CD14-positive monocyte (primary cell): Measurements from ENCODE around the gene LRRC52. TPM values are rescaled to one million over a fixed set of nuclear protein-coding genes. Genes with fewer than 3 reads are reported as not detected.

Experiments
- DNase-seq, 3 donors: peaks; one replicate each; pipeline ENCODE4 v3.0.0-alpha.2; 2011 to 2022
- H2AFZ ChIP-seq: 2 replicates; pipeline ENCODE4 v1.6.0; 2012; ENCODE audit warnings: mild to moderate bottlenecking, low read depth, low read length, inconsistent platforms; ENCODE audit not compliant: insufficient read depth, poor library complexity, severe bottlenecking
- H3K27ac ChIP-seq, 2 donors: 1 replicate in 1 of 2; 2 replicates in 1 of 2; pipeline ENCODE4 v1.5.1; 2012 to 2013; ENCODE audit warnings: low read length in 2 of 2, control low read depth in 1 of 2, inconsistent platforms in 1 of 2, low read depth in 1 of 2, mild to moderate bottlenecking in 1 of 2
- H3K27me3 ChIP-seq, 2 donors: one replicate each; pipeline versions ENCODE4 v1.6.0 to v1.6.1; 2011 to 2013; ENCODE audit warnings: low read length in 2 of 2; ENCODE audit not compliant: control insufficient read depth in 2 of 2, insufficient read depth in 2 of 2
- H3K36me3 ChIP-seq, 2 donors: replicated peaks in 1 of 2; 1 replicate in 1 of 2; 2 replicates in 1 of 2; pipeline versions ENCODE4 v1.5.1 to v1.6.1; 2012 to 2013; ENCODE audit warnings: low read length in 2 of 2, control low read depth in 1 of 2, inconsistent platforms in 1 of 2, mild to moderate bottlenecking in 1 of 2; ENCODE audit not compliant: insufficient read depth in 2 of 2, control insufficient read depth in 1 of 2
- H3K4me1 ChIP-seq, 2 donors: 1 replicate in 1 of 2; 2 replicates in 1 of 2; pipeline versions ENCODE4 v1.5.1 to v1.6.1; 2012 to 2013; ENCODE audit warnings: low read length in 2 of 2, control low read depth in 1 of 2, inconsistent platforms in 1 of 2, mild to moderate bottlenecking in 1 of 2, moderate library complexity in 1 of 2; ENCODE audit not compliant: insufficient read depth in 2 of 2, control insufficient read depth in 1 of 2
- H3K4me2 ChIP-seq: replicated peaks from 2 replicates; pipeline ENCODE3; 2012; ENCODE audit warnings: low read length, moderate library complexity, mild to moderate bottlenecking; ENCODE audit not compliant: poor library complexity, severe bottlenecking; ENCODE audit errors: extremely low read depth
- H3K4me3 ChIP-seq, 3 experiments: fragments of 200-600 bp in 1 of 3; sonication (generic) in 1 of 3; replicated peaks in 1 of 3; 1 replicate in 2 of 3; 2 replicates in 1 of 3; pipeline ENCODE4 v1.5.1; 2011 to 2013; ENCODE audit warnings: low read length in 3 of 3, mild to moderate bottlenecking in 3 of 3, control low read depth in 2 of 3, low read depth in 2 of 3, inconsistent platforms in 1 of 3, moderate library complexity in 1 of 3
- H3K79me2 ChIP-seq: 2 replicates; pipeline ENCODE4 v1.6.0; 2012; ENCODE audit warnings: mild to moderate bottlenecking, control low read depth, inconsistent platforms, low read length, moderate library complexity; ENCODE audit not compliant: insufficient read depth
- H3K9ac ChIP-seq: 2 replicates; pipeline ENCODE4 v1.6.0; 2017; ENCODE audit warnings: low read length, mild to moderate bottlenecking; ENCODE audit not compliant: insufficient read depth, poor library complexity, severe bottlenecking
- H3K9me3 ChIP-seq, 2 donors: replicated peaks in 1 of 2; 1 replicate in 1 of 2; 2 replicates in 1 of 2; pipeline versions ENCODE4 v1.5.1 to v1.6.1; 2012 to 2013; ENCODE audit warnings: low read length in 2 of 2, control low read depth in 1 of 2; ENCODE audit not compliant: control insufficient read depth in 1 of 2, insufficient read depth in 1 of 2
- H4K20me1 ChIP-seq: 2 replicates; pipeline ENCODE4 v1.6.0; 2012; ENCODE audit warnings: mild to moderate bottlenecking, low read length, control low read depth, moderate library complexity; ENCODE audit not compliant: insufficient read depth
- H3K27ac Mint-ChIP-seq, 7 donors: one replicate each; pipeline ENCODE4 v1.8.0; 2020; ENCODE audit warnings: mild to moderate bottlenecking in 7 of 7, mixed read lengths in 7 of 7, moderate library complexity in 6 of 7, inconsistent platforms in 2 of 7
- H3K27me3 Mint-ChIP-seq, 3 donors: one replicate each; pipeline ENCODE4 v1.8.0; 2021 to 2022; ENCODE audit warnings: low read depth in 3 of 3, mild to moderate bottlenecking in 3 of 3, mixed read lengths in 3 of 3, moderate library complexity in 3 of 3, inconsistent platforms in 1 of 3
- H3K36me3 Mint-ChIP-seq, 2 donors: one replicate each; pipeline ENCODE4 v1.8.0; 2020; ENCODE audit warnings: mixed read lengths in 2 of 2, inconsistent platforms in 1 of 2, mild to moderate bottlenecking in 1 of 2
- H3K4me1 Mint-ChIP-seq: one replicate; pipeline ENCODE4 v1.8.0; 2020; ENCODE audit warnings: mild to moderate bottlenecking, mixed read lengths
- H3K4me3 Mint-ChIP-seq, 2 donors: one replicate each; pipeline ENCODE4 v1.8.0; 2020; ENCODE audit warnings: mild to moderate bottlenecking in 2 of 2, mixed read lengths in 2 of 2, moderate library complexity in 1 of 2
- H3K9me3 Mint-ChIP-seq, 7 donors: one replicate each; pipeline ENCODE4 v1.8.0; 2020 to 2022; ENCODE audit warnings: mixed read lengths in 7 of 7, mild to moderate bottlenecking in 6 of 7, moderate library complexity in 6 of 7, inconsistent platforms in 2 of 7
- WGBS: methylation state at CpG from one replicate; pipeline ENCODE4 v1.1.5; 2013; ENCODE audit warnings: missing lambda C conversion rate; ENCODE audit not compliant: insufficient coverage; 5-methylcytosine and 5-hydroxymethylcytosine counted together
- intact Hi-C, 2 donors: fragments of 100-400 bp; cut with micrococcal nuclease; formaldehyde crosslinking; loops; one replicate each; pipeline versions ENCODE4 v1.15.0 to v1.15.1; 2023
- polyA plus RNA-seq, 3 donors: library from polyadenylated mRNA; depleted of rRNA in 1 of 3; unstranded in 2 of 3; stranded (reverse) in 1 of 3; fragments of 300-500 nt in 2 of 3; fragments of >200 nt in 1 of 3; fragmentation: Illumina TruSeq in 2 of 3; gene quantifications; 1 replicate in 2 of 3; 2 replicates in 1 of 3; pipeline ENCODE4 v1.2.3, GENCODE V29; 2012 to 2021
- TF ChIP-seq, protein P1 (sequence below): fragments of 200-600 bp; IDR thresholded peaks from one replicate; pipeline ENCODE4 v1.8.0; 2022; ENCODE audit warnings: antibody characterized with exemption, mild to moderate bottlenecking

Gene LRRC52
- polyA plus RNA-seq, 3 donors: not detected

- H3K9ac ChIP-seq: no peak overlapping the region
- H3K4me2 ChIP-seq: no peak overlapping the region
- WGBS: 80% methylated on average over 1 of the region's 4 CpGs
- Mint-ChIP-seq H3K4me1 (peaks cover 14% of the 10 kb centered on the region), H3K27ac (peak overlapping the region in 2 of 7 donors; percentile 0 to 43), H3K36me3 (no peaks in the 10 kb centered on the region), H3K4me3 (peak overlapping the region in 1 of 2 donors; percentile 40), H3K9me3 (peaks cover 0 to 4% (median 0%) of the 10 kb centered on the region in 7 donors), H3K27me3 (peaks cover 22 to 30% (median 27%) of the 10 kb centered on the region in 3 donors)
- H3K79me2 ChIP-seq: no peaks in the 10 kb centered on the region
- H2AFZ ChIP-seq: no peak overlapping the region
- H3K4me3 ChIP-seq: no peak overlapping the region
- H4K20me1 ChIP-seq: no peaks in the 10 kb centered on the region
- peak; percentile 13 to 50 (median 34) for DNase-seq
- intact Hi-C loops: no loop called here
- TF ChIP-seq, protein P1, sequence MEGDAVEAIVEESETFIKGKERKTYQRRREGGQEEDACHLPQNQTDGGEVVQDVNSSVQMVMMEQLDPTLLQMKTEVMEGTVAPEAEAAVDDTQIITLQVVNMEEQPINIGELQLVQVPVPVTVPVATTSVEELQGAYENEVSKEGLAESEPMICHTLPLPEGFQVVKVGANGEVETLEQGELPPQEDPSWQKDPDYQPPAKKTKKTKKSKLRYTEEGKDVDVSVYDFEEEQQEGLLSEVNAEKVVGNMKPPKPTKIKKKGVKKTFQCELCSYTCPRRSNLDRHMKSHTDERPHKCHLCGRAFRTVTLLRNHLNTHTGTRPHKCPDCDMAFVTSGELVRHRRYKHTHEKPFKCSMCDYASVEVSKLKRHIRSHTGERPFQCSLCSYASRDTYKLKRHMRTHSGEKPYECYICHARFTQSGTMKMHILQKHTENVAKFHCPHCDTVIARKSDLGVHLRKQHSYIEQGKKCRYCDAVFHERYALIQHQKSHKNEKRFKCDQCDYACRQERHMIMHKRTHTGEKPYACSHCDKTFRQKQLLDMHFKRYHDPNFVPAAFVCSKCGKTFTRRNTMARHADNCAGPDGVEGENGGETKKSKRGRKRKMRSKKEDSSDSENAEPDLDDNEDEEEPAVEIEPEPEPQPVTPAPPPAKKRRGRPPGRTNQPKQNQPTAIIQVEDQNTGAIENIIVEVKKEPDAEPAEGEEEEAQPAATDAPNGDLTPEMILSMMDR: no peak
- H3K9me3 ChIP-seq: no peaks in the 10 kb centered on the region
- H3K4me1 ChIP-seq: peaks cover 16 to 20% of the 10 kb centered on the region in 2 donors
- peaks cover 6 to 16% of the 10 kb centered on the region in 2 donors for H3K27me3 ChIP-seq
- H3K27ac ChIP-seq: no peak overlapping the region
- H3K36me3 ChIP-seq: no peaks in the 10 kb centered on the region
Observed at GRCh38 chr1:165539306-165539705, 4.5 kb upstream of the LRRC52 start.

DNA sequence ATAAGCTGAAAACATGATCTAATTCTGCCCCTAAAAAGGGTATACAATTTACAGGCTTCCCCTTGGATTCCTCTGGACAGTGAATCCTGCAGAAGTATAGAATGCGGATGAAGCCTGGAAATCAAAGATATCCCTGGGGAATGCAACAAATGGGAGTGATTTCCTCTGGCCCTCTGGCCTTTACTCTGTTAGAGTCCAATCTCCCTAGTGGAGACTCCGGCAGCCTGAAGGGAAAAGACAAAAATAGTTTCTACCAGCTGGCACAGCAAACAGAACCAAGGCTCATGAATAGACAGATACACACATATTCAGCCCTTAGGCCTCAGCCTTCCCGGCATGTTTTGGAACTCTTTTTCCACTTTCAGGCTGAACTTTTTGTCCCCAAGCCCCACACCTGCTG is 3.9 kb upstream of the LRRC52 start:
- Histone ChIP-seq H3K79me2 (no peaks in the 10 kb centered on the region), H3K4me3 (no peak overlapping the region), H3K4me1 (peaks cover 16 to 20% of the 10 kb centered on the region in 2 donors), H3K9me3 (no peaks in the 10 kb centered on the region), H3K27me3 (peaks cover 6 to 22% of the 10 kb centered on the region in 2 donors), H3K9ac (no peak overlapping the region), H3K27ac (no peak overlapping the region), H2AFZ (no peak overlapping the region), H3K4me2 (no peak overlapping the region), H3K36me3 (no peaks in the 10 kb centered on the region), H4K20me1 (no peaks in the 10 kb centered on the region)
- Mint-ChIP-seq H3K27ac (no peak overlapping the region), H3K27me3 (peaks cover 27 to 36% (median 30%) of the 10 kb centered on the region in 3 donors), H3K4me1 (peaks cover 14% of the 10 kb centered on the region), H3K4me3 (no peak overlapping the region), H3K36me3 (no peaks in the 10 kb centered on the region), H3K9me3 (peaks cover 0 to 6% (median 0%) of the 10 kb centered on the region in 7 donors)
- intact Hi-C loops: no loop called here
- DNase-seq: no peak
- 100% methylated on average over 2 of the region's 3 CpGs for WGBS
- TF ChIP-seq, protein P1: no peak
